HAP-1 (cell line): ENCODE results near the gene MAGI2.
A peak's percentile ranks its signal among the peaks of the same experiment; 100 is the strongest.

Source experiments
- DNase-seq, 2 experiments: peaks; one replicate each; pipeline ENCODE4 v3.0.0-alpha.2; 2016 to 2020; ENCODE audit warnings: low spot score in 2 of 2
- H3K27me3 ChIP-seq: fragments of 250-450 bp; sonication (Bioruptor Pico); 2 replicates; pipeline ENCODE4 v1.5.1; 2020; ENCODE audit warnings: low read depth, mild to moderate bottlenecking, moderate library complexity
- H3K36me3 ChIP-seq: fragments of 250-450 bp; sonication (Bioruptor Pico); replicated peaks from 2 replicates; pipeline ENCODE4 v1.5.1; 2020; ENCODE audit warnings: mild to moderate bottlenecking
- H3K4me1 ChIP-seq: fragments of 250-450 bp; sonication (Bioruptor Pico); 2 replicates; pipeline ENCODE4 v1.5.1; 2020; ENCODE audit warnings: mild to moderate bottlenecking
- H3K4me3 ChIP-seq: fragments of 250-450 bp; sonication (Bioruptor Pico); 2 replicates; pipeline ENCODE4 v1.5.1; 2020; ENCODE audit warnings: mild to moderate bottlenecking, moderate library complexity
- H3K9me3 ChIP-seq: fragments of 250-450 bp; sonication (Bioruptor Pico); 2 replicates; pipeline ENCODE4 v1.5.1; 2020; ENCODE audit warnings: mild to moderate bottlenecking, moderate library complexity
- in situ Hi-C: fragments of 300-500 bp; cut with MboI; formaldehyde crosslinking; loops from 3 replicates; pipeline ENCODE4 v1.14.3; 2020; ENCODE audit warnings: low sequenced_read_pairs, inconsistent platforms, mixed read lengths

The MAGI2 gene

DNA sequence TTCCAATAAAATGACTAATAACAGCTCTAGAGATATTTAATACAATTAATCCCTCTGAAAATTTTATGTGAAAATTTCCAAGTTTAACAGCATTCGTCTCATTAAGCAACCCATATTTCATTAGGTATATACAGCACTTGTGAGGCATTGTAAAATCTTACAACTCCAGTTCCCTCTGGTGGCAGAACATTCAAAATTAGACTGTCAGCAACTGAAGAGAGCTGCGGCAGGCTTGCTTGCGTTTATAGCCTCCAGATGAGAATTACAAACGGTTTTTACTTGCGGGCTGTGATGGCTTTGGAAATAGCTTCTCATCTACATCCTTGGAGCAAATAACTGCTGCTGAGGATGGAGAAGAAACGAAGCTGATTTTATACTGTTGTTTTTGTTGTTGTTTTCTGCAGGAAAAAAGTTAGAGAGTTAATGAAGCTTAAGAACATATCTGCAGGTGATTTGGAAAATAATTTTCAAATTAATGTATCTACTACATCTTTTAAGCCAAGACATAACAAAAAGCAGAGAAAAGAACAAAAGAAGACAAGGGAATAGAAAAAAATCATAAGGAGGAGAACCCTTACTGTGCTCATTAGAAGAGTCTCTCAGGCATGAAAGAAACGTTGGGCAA is 171.3 kb downstream of the MAGI2 start:
- no peak overlapping the region for H3K4me3 ChIP-seq
- in situ Hi-C loops, result loop anchor here (25.0 kb wide), 1 partner anchor 730 kb away; no protein-coding TSS in a partner anchor
- DNase-seq, result peak; percentile 36 to 60

DNA sequence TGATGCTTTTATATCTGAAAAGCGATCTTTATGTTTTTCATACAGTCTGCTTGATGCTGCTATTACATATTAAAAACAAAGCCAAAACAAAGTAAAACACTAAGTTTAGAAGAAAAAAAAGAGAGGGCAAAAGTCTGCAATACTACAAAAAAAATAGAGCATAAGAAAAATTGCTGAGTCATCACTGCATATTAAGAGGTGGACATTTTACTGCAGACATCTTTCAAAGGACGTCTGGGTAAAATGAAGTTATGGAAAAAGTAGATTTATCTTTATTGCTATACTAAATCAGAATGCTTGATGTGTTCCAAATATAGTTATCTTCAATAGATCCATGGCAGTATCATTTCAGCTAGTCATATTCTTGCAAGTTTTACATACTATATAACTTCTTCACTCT is 172.0 kb downstream of the MAGI2 start:
- H3K4me1 ChIP-seq, result peaks cover 7% of the 10 kb centered on the region; the same call in 1 of the 2 replicates
- no peak for DNase-seq
- H3K27me3 ChIP-seq, result no peaks in the 10 kb centered on the region
- H3K4me3 ChIP-seq, result no peak overlapping the region
- in situ Hi-C loops, result loop anchor here (25.0 kb wide), 1 partner anchor 731 kb away; no protein-coding TSS in a partner anchor
- H3K9me3 ChIP-seq, result no peaks in the 10 kb centered on the region
- H3K36me3 ChIP-seq, result no peaks in the 10 kb centered on the region

More for the DNA sequence above, 171.3 kb downstream of the MAGI2 start:
- H3K4me1 ChIP-seq, result peaks cover 7% of the 10 kb centered on the region; the same call in 1 of the 2 replicates
- no peaks in the 10 kb centered on the region for H3K9me3 ChIP-seq
- H3K36me3 ChIP-seq, result no peaks in the 10 kb centered on the region
- no peaks in the 10 kb centered on the region for H3K27me3 ChIP-seq

DNA sequence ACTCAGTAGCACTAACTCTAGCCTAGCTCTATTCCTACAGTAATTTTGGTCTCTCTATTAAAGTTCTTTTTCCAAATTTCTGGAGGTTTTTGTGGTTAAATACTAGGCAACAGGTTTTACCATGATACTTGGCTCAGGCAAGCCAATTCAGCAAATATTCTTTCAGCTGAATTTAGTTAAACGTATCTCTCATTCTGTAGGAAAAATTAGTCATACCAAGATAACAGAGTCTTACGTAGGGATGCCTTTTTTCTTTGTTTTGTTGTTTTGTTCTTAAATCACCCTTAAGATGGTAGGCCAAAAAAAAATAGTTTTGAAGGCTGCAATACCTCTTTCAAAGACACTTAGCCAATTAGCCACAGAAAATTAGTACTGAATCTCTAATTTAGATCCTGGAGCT is 180.5 kb downstream of the MAGI2 start:
- Histone ChIP-seq H3K36me3 (no peaks in the 10 kb centered on the region), H3K27me3 (no peaks in the 10 kb centered on the region), H3K9me3 (no peaks in the 10 kb centered on the region), H3K4me3 (no peak overlapping the region), H3K4me1 (peaks cover 6% of the 10 kb centered on the region)
- in situ Hi-C loops, result no loop called here
- DNase-seq, result no peak

DNA sequence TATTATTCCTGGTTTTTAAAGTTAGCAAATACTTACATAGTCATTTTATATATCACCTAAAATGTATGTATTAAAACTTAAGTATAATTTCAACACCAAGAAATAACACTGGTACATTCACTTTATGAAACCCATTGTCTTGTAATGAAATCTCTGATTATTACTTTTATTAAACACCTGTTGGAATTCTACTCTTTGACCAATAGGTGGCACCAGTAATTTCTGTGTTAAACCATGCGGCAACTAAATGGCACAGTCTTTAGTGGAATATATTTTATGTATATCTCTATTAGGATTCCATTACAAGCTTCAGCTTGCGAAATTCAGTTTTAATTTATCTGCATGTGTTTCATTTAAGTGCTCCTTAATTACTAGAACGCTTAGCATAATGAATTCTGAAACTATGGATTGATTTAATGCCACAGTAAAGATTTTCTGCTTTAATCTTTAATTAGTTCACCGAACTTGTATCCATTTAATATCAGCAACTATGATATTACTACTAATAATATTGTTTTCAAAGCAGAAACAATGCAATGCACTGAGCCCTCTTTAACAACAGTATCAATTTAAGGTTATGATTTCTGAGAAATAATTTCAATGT is 181.3 kb downstream of the MAGI2 start:
- Histone ChIP-seq H3K9me3 (no peaks in the 10 kb centered on the region), H3K36me3 (no peaks in the 10 kb centered on the region), H3K4me3 (no peak overlapping the region), H3K4me1 (peaks cover 6% of the 10 kb centered on the region), H3K27me3 (no peaks in the 10 kb centered on the region)
- in situ Hi-C loops, result no loop called here
- DNase-seq, result peak in 1 of 2 experiments; percentile 62

GRCh38 chr7:79268730-79269129 is 184.7 kb downstream of the MAGI2 start:
- Histone ChIP-seq H3K4me1 (peaks cover 6% of the 10 kb centered on the region), H3K36me3 (no peaks in the 10 kb centered on the region), H3K4me3 (no peak overlapping the region), H3K9me3 (no peaks in the 10 kb centered on the region), H3K27me3 (no peaks in the 10 kb centered on the region)
- peak; percentile 14 to 37 for DNase-seq
- in situ Hi-C loops, result no loop called here

DNA sequence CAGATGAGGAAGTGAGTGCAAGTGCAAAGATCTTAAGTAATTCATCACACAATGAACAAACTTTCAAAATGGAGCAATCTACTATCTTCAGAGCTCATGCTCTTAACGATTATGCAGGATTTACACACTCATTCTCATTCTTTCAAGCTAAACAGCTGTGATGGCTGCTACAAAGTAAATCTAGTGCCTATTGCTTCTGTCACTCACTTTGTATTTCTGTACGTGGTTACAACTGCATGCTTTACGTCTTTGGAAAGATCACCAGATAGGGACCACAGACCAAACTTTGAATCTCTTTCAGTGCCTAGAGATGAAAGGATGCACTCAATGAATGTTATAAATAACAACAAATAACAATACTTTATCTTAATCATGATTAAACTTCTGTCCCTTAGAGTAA is 194.6 kb downstream of the MAGI2 start:
- H3K27me3 ChIP-seq, result no peaks in the 10 kb centered on the region
- no peaks in the 10 kb centered on the region for H3K36me3 ChIP-seq
- in situ Hi-C loops, result no loop called here
- DNase-seq, result no peak
- H3K4me3 ChIP-seq, result no peak overlapping the region
- H3K4me1 ChIP-seq, result no peaks in the 10 kb centered on the region
- H3K9me3 ChIP-seq, result no peaks in the 10 kb centered on the region

GRCh38 chr7:79257959-79258358 is 195.5 kb downstream of the MAGI2 start:
- no peaks in the 10 kb centered on the region for H3K27me3 ChIP-seq
- no peaks in the 10 kb centered on the region for H3K36me3 ChIP-seq
- no peaks in the 10 kb centered on the region for H3K9me3 ChIP-seq
- no peak overlapping the region for H3K4me3 ChIP-seq
- no peak for DNase-seq
- H3K4me1 ChIP-seq, result no peaks in the 10 kb centered on the region
- in situ Hi-C loops, result no loop called here

GRCh38 chr7:79245623-79246249 is 207.7 kb downstream of the MAGI2 start:
- Histone ChIP-seq H3K9me3 (no peaks in the 10 kb centered on the region), H3K36me3 (no peaks in the 10 kb centered on the region), H3K4me3 (no peak overlapping the region), H3K4me1 (no peaks in the 10 kb centered on the region), H3K27me3 (no peaks in the 10 kb centered on the region)
- in situ Hi-C loops, result no loop called here
- peak; percentile 15 to 44 for DNase-seq

- no peaks in the 10 kb centered on the region for H3K4me1 ChIP-seq
- no peak overlapping the region for H3K4me3 ChIP-seq
- H3K36me3 ChIP-seq, result no peaks in the 10 kb centered on the region
- DNase-seq, result no peak
- no peaks in the 10 kb centered on the region for H3K9me3 ChIP-seq
- in situ Hi-C loops, result no loop called here
- no peaks in the 10 kb centered on the region for H3K27me3 ChIP-seq
Observed at GRCh38 chr7:79244482-79244881, 209.0 kb downstream of the MAGI2 start.

- Histone ChIP-seq H3K4me1 (no peaks in the 10 kb centered on the region), H3K9me3 (no peaks in the 10 kb centered on the region), H3K4me3 (no peak overlapping the region), H3K36me3 (no peaks in the 10 kb centered on the region), H3K27me3 (no peaks in the 10 kb centered on the region)
- no peak for DNase-seq
- in situ Hi-C loops, result no loop called here
Observed at GRCh38 chr7:79241288-79242060, 212.0 kb downstream of the MAGI2 start.

GRCh38 chr7:79240413-79240812 is 213.1 kb downstream of the MAGI2 start:
- in situ Hi-C loops, result no loop called here
- DNase-seq, result no peak
- Histone ChIP-seq H3K9me3 (no peaks in the 10 kb centered on the region), H3K36me3 (no peaks in the 10 kb centered on the region), H3K4me3 (no peak overlapping the region), H3K27me3 (no peaks in the 10 kb centered on the region), H3K4me1 (no peaks in the 10 kb centered on the region)

DNA sequence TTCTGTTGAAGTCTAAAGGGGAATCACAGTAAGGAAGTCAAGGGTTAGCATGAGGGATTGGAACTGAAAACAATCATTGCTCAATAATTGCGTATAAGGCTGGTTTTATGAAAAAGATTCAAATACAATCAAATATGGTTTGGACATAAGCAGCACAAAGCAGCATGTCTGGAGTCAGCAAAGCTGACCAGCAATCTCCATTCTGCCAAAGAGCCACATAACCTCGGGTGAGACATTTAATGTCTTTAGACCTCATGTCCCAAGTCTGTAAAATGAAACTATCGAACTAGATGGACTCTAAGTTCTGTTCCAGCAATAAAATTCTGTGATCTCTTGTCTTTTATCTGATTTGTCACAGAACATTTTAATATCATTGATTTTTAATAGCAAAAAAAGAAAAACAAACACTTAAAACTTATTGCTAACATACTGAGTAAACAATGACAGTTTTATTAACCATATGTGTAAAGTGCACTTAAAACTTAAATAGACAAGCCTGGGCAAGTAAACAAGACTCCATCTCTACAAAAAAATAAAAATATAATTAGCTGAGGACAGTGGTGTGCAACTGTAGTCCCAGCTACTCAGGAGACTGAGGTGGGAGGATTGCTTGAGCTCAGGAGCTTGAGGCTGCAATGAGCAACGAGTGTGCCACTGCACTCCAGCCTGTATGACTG is 217.0 kb downstream of the MAGI2 start:
- Histone ChIP-seq H3K36me3 (no peaks in the 10 kb centered on the region), H3K4me1 (no peaks in the 10 kb centered on the region), H3K27me3 (no peaks in the 10 kb centered on the region), H3K4me3 (no peak overlapping the region), H3K9me3 (no peaks in the 10 kb centered on the region)
- DNase-seq, result no peak
- in situ Hi-C loops, result no loop called here

DNA sequence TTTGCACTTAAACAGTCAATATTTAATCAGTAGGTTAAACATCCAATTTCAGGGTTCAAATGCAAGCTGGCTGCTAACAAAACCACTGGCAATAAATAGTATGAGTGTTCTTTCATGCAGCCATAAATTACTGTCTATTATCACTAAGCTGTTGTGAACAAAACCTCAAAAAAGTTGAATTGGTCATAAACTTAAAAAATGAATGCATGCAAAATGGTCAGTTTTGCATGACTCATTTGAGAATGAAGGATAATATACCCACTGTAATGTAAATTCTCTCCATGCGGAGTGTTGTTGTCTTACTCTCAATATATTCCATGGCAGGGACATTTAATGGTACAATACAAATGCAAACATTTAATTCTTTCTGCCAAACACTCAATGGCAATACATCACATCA is 226.4 kb downstream of the MAGI2 start:
- in situ Hi-C loops, result no loop called here
- DNase-seq, result peak; percentile 26 to 99
- H3K4me1 ChIP-seq, result peaks cover 34% of the 10 kb centered on the region
- no peak overlapping the region for H3K4me3 ChIP-seq
- H3K36me3 ChIP-seq, result no peaks in the 10 kb centered on the region
- no peaks in the 10 kb centered on the region for H3K9me3 ChIP-seq
- no peaks in the 10 kb centered on the region for H3K27me3 ChIP-seq
